Osteocyte (in vitro differentiated cells): ENCODE results near the gene SLC39A13. TPM values are rescaled to one million over a fixed set of nuclear protein-coding genes. Genes with fewer than 3 reads are reported as not detected.

Source experiments
- DNase-seq: peaks from one replicate; pipeline ENCODE4 v3.0.0; 2021; ENCODE audit warnings: mixed read lengths; ENCODE audit not compliant: unreplicated experiment; ENCODE audit errors: extremely low spot score
- H3K27ac Mint-ChIP-seq: one replicate; pipeline ENCODE4 v1.8.0; 2021; ENCODE audit warnings: mild to moderate bottlenecking, mixed read lengths; ENCODE audit not compliant: unreplicated experiment
- H3K27me3 Mint-ChIP-seq: one replicate; pipeline ENCODE4 v1.8.0; 2021; ENCODE audit warnings: mixed read lengths; ENCODE audit not compliant: unreplicated experiment
- H3K36me3 Mint-ChIP-seq: one replicate; pipeline ENCODE4 v1.8.0; 2021; ENCODE audit warnings: mixed read lengths; ENCODE audit not compliant: unreplicated experiment
- H3K4me1 Mint-ChIP-seq: one replicate; pipeline ENCODE4 v1.8.0; 2021; ENCODE audit warnings: mixed read lengths; ENCODE audit not compliant: unreplicated experiment
- H3K4me3 Mint-ChIP-seq: one replicate; pipeline ENCODE4 v1.8.0; 2021; ENCODE audit warnings: mild to moderate bottlenecking, moderate library complexity, mixed read lengths; ENCODE audit not compliant: unreplicated experiment
- H3K9me3 Mint-ChIP-seq: one replicate; pipeline ENCODE4 v1.8.0; 2021; ENCODE audit warnings: mixed read lengths; ENCODE audit not compliant: unreplicated experiment
- total RNA-seq: library from RNA; stranded (reverse); gene quantifications from 2 replicates; pipeline ENCODE4 v1.2.1, GENCODE V29; 2021
- TF ChIP-seq, protein P1 (sequence below): fragments of 200-600 bp; sonication (generic); IDR thresholded peaks from 2 replicates; pipeline ENCODE4 v1.5.0; 2021; ENCODE audit warnings: antibody characterized with exemption, mild to moderate bottlenecking, moderate library complexity

SLC39A13 gene
- total RNA-seq, 1 donor from 2014 or later: 98.7 TPM

DNA sequence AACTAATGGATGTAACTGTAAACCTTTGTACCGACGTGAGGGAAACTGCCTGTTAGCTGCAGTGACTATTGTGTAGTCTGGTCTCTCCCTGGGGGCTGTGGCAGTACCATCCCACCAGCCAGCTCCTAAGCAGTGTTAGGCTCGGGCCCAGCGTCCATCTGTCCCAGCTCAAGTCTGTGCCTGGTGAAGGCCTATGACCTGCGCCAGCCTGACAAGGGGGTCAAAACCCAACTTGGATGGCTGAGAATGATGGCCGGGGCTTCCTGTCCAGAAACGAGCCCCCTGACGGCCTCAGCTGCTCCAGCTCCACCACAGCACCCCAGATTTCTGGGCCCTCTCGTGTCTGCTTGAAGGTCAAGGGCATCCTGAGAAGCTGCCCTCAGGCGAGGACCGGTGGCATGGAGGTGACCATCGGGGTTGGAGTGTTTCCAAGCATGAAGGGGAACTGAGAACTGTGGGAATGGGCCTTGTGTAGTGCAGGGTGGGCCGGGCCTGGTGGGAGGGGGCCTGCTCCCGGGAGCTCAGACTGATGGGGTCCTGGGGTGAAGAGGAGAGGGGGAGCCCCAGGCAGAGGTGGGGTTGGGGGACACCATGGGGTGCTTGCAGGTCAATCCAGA is 15.7 kb upstream of the SLC39A13 start:
- DNase-seq: no peak
- Mint-ChIP-seq H3K36me3 (no peaks in the 10 kb centered on the region), H3K27me3 (no peaks in the 10 kb centered on the region), H3K27ac (no peak overlapping the region), H3K9me3 (no peaks in the 10 kb centered on the region), H3K4me3 (no peak overlapping the region), H3K4me1 (peaks cover 2% of the 10 kb centered on the region)
- TF ChIP-seq, protein P1, sequence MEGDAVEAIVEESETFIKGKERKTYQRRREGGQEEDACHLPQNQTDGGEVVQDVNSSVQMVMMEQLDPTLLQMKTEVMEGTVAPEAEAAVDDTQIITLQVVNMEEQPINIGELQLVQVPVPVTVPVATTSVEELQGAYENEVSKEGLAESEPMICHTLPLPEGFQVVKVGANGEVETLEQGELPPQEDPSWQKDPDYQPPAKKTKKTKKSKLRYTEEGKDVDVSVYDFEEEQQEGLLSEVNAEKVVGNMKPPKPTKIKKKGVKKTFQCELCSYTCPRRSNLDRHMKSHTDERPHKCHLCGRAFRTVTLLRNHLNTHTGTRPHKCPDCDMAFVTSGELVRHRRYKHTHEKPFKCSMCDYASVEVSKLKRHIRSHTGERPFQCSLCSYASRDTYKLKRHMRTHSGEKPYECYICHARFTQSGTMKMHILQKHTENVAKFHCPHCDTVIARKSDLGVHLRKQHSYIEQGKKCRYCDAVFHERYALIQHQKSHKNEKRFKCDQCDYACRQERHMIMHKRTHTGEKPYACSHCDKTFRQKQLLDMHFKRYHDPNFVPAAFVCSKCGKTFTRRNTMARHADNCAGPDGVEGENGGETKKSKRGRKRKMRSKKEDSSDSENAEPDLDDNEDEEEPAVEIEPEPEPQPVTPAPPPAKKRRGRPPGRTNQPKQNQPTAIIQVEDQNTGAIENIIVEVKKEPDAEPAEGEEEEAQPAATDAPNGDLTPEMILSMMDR: no peak

DNA sequence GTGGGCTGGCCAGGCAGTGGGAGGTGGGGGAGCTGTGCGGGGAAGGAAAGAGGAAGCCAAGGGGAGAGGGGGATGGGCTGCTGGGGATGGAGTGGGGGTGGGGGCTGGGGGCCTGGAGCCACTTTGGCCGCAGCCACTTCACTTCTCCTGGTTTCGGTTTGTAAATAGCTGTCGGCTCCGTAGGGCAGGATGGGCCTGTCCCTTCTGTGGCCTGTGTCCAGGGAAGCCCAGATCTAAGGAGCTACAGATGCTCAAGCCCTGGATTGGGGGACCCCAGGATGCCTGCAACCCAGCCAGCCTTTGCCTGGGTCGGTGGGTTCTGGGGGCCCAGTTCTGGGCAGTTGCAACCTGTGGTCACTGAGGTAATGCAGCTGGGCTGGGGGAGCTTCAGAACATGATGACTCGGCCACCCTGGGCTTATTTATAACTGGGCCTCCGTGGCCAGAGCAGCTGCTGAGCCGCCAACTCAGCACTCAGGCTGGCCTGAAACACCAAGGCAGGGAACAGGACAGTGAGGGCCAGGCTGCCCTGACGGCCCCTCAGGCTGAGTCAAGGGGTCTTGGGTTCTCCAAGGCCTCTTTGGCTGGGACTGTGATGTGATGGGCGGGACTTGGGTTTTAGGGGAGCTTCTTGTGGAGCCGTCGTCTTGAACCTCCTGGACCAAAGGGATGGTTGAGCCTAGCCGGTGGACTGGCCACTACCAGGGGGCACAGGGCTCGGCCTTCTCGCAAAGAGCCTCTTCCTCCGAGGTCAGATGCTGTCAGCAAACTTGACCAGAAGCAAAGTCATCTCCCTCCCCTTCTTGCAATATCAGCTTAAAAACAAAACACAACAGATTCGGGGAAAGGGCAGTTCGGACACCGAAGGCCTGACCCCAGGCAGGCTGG is 15.0 kb upstream of the SLC39A13 start:
- no peaks in the 10 kb centered on the region for H3K9me3 Mint-ChIP-seq
- no peak overlapping the region for H3K27ac Mint-ChIP-seq
- DNase-seq: no peak
- H3K27me3 Mint-ChIP-seq: no peaks in the 10 kb centered on the region
- H3K4me3 Mint-ChIP-seq: no peak overlapping the region
- TF ChIP-seq, protein P1: no peak
- H3K4me1 Mint-ChIP-seq: peaks cover 2% of the 10 kb centered on the region
- H3K36me3 Mint-ChIP-seq: no peaks in the 10 kb centered on the region

DNA sequence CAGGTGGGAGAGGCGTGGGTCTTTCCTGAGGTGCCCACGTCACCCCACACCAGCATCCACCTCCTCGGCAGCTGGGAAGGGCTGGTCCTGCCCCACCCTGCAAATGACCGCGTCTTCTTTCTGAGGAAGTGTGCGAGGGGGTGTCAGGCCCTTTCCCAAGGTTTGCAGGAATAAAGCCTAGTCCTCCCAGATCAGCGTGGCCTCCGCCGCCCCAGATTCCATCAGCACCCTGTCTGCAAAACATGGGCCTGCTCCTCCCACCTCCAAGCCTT is 14.4 kb upstream of the SLC39A13 start:
- no peak for DNase-seq
- Mint-ChIP-seq H3K27me3 (no peaks in the 10 kb centered on the region), H3K9me3 (no peaks in the 10 kb centered on the region), H3K27ac (no peak overlapping the region), H3K4me1 (peaks cover 2% of the 10 kb centered on the region), H3K36me3 (no peaks in the 10 kb centered on the region), H3K4me3 (no peak overlapping the region)
- TF ChIP-seq, protein P1: no peak

DNA sequence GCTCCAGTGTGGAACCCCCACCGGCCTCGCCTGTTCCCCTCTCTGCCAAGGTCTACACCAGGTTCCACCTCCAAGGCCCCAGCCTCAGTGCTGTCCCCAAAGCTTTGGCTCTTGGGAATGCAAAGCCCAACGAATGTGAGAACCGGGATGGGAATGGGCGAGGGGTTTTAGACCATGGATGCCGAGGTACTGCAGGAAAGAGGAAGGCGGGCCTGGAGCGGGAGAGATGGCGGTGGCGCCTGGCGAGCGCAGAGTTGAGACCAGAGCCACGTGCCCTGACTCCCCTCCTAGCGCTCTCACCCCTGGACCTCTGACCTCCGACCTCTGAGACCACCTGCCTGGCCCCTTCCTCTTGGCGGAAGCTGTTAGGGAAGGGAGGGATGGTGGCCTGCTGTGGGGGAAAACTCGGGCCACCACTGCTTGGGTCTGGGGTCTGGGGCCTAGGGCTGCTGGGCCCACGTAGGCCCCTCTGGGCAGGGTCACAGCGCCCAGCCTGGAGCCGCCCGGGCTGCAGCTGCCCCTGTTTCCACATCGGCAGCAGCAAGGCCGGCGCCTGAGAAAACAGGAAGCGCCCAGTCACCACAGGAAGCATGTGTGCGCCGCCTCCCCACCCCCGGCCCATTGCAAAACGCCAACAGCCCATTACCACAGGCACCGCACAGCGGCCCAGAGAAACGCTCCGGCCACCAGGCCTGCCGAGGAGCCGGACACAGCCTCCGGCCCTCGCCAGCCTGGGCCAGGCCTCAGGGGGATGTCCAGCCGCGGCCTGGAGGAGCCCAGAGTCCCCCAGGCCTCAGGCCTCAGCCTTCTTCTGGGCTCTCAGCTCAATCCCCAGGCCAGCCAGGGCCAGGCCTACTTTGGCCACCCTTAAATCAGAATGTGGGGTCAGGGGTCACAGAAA is 13.8 kb upstream of the SLC39A13 start:
- Mint-ChIP-seq H3K36me3 (no peaks in the 10 kb centered on the region), H3K27ac (no peak overlapping the region), H3K4me1 (peaks cover 4% of the 10 kb centered on the region), H3K4me3 (no peak overlapping the region), H3K27me3 (no peaks in the 10 kb centered on the region), H3K9me3 (no peaks in the 10 kb centered on the region)
- TF ChIP-seq, protein P1: no peak
- DNase-seq: no peak
